ENCODE measurements around the gene CACNB2. TPM values are rescaled to one million over a fixed set of nuclear protein-coding genes. Genes with fewer than 3 reads are reported as not detected.

Gene CACNB2
- total and polyA plus RNA-seq, 10 of the 15 experiments (the other 5 are each of a cell fraction or from before 2014, with no cell fraction given): 0.62 to 8.1 (median 1.2) TPM

DNA sequence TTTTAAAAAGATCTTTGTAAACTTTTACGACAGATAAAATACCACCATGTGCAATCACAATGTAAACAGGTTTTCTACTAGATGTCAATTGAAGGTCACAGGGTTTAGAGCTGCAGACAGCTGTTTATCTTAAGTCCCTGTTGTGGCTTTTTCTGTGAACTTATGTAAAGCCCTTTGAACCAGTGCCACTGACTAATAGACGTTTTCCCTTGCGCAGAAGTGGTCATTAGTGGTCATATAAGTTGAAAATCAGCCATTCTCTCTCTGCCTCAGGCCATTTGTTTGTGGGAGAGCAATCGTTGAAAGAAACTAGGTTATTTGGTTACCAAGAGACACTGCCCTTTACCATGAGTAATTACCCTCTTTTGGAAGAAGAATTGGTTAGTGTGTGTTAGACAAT lies 23.9 kb downstream of the CACNB2 start:
- no peaks in the 10 kb centered on the region for H3K4me1 ChIP-seq (ENCODE audit: control insufficient read depth, insufficient read depth, low read length)
- 13% methylated on average over 4 of the region's 4 CpGs for WGBS (ENCODE audit: insufficient coverage, insufficient replicate concordance, low lambda C conversion rate, missing lambda C conversion rate)
- H3K27me3 ChIP-seq (replicated peaks in 1 of 2; ENCODE audit: control insufficient read depth in 2 of 2, insufficient read depth in 2 of 2, low read length in 1 of 2): no peaks in the 10 kb centered on the region
- H3K27ac ChIP-seq (ENCODE audit: control insufficient read depth, insufficient read depth): no peak overlapping the region
- ChIA-PET CTCF (no interaction called here), SMC1A (ENCODE audit: uncharacterized antibody, unreplicated experiment) (no interaction called here), RAD21 (ENCODE audit: unreplicated experiment) (no interaction called here), POLR2A (no interaction called here)
- FAIRE-seq: no peak
- ATAC-seq: no peak
- H2AFZ ChIP-seq (ENCODE audit: control insufficient read depth, low read depth, low read length): no peak overlapping the region
- no peak overlapping the region for H3K4me3 ChIP-seq
- no peaks in the 10 kb centered on the region for H3K79me2 ChIP-seq (ENCODE audit: control insufficient read depth, insufficient read depth, low read length)
- no peak overlapping the region for H3K4me2 ChIP-seq (ENCODE audit: control insufficient read depth, insufficient read depth)
- in situ Hi-C loops (cut with MboI): no loop called here
- BruUV-seq (replicated peaks): no TSS peak
- H3K9me3 ChIP-seq (replicated peaks; ENCODE audit: control insufficient read depth, insufficient read depth, low read length): no peaks in the 10 kb centered on the region
- intact Hi-C loops (cut with micrococcal nuclease; ENCODE audit: unreplicated experiment): no loop called here
- H3K9ac ChIP-seq (ENCODE audit: control insufficient read depth, insufficient read depth, low read length): no peak overlapping the region
- H3K36me3 ChIP-seq (ENCODE audit: control insufficient read depth in 2 of 2, insufficient read depth in 2 of 2, low read length in 1 of 2): no peaks in the 10 kb centered on the region
- no peak for DNase-seq (ENCODE audit: low read depth, low spot score)
- no peaks in the 10 kb centered on the region for H4K20me1 ChIP-seq (ENCODE audit: control insufficient read depth, insufficient read depth)
- TF ChIP-seq YY1 (IDR thresholded peaks at IDR 0.05; ENCODE audit: low read depth, low read length) (no peak), BRCA1 (IDR thresholded peaks at IDR 0.05; ENCODE audit: low read depth, low read length) (no peak), SPI1 (IDR thresholded peaks at IDR 0.05; ENCODE audit: borderline replicate concordance, insufficient read depth, low read depth, low read length) (no peak), SUPT20H (IDR thresholded peaks at IDR 0.05; ENCODE audit: borderline replicate concordance, control insufficient read depth, low read depth, low read length) (no peak), POU2F2 (IDR thresholded peaks at IDR 0.05; ENCODE audit: borderline replicate concordance, low read depth, low read length) (no peak), REST (IDR thresholded peaks at IDR 0.05; ENCODE audit: low read depth, low read length) (no peak), SIX5 (IDR thresholded peaks at IDR 0.05; ENCODE audit: low read depth, low read length, severe bottlenecking) (no peak), BACH1 (IDR thresholded peaks at IDR 0.05; ENCODE audit: borderline replicate concordance) (no peak), RBBP5 (conservative IDR thresholded peaks at IDR 0.05) (no peak), MEF2A (IDR thresholded peaks at IDR 0.05; ENCODE audit: insufficient read depth, low read depth, low read length) (no peak), NR2F1 (conservative IDR thresholded peaks at IDR 0.05) (no peak), MYB (IDR thresholded peaks at IDR 0.05; ENCODE audit: borderline replicate concordance, low read depth, low read length) (no peak), PAX8 (IDR thresholded peaks at IDR 0.05) (no peak), POLR2A (IDR thresholded peaks at IDR 0.05; ENCODE audit: low read depth, low read length) (no peak), BHLHE40 (IDR thresholded peaks at IDR 0.05; ENCODE audit: borderline replicate concordance in 1 of 2, low read depth in 2 of 2, low read length in 1 of 2) (no peak), HDAC2 (IDR thresholded peaks at IDR 0.05) (no peak), JUND (IDR thresholded peaks at IDR 0.05; ENCODE audit: low read depth, low read length) (no peak)
- TF ChIP-seq, protein P1, sequence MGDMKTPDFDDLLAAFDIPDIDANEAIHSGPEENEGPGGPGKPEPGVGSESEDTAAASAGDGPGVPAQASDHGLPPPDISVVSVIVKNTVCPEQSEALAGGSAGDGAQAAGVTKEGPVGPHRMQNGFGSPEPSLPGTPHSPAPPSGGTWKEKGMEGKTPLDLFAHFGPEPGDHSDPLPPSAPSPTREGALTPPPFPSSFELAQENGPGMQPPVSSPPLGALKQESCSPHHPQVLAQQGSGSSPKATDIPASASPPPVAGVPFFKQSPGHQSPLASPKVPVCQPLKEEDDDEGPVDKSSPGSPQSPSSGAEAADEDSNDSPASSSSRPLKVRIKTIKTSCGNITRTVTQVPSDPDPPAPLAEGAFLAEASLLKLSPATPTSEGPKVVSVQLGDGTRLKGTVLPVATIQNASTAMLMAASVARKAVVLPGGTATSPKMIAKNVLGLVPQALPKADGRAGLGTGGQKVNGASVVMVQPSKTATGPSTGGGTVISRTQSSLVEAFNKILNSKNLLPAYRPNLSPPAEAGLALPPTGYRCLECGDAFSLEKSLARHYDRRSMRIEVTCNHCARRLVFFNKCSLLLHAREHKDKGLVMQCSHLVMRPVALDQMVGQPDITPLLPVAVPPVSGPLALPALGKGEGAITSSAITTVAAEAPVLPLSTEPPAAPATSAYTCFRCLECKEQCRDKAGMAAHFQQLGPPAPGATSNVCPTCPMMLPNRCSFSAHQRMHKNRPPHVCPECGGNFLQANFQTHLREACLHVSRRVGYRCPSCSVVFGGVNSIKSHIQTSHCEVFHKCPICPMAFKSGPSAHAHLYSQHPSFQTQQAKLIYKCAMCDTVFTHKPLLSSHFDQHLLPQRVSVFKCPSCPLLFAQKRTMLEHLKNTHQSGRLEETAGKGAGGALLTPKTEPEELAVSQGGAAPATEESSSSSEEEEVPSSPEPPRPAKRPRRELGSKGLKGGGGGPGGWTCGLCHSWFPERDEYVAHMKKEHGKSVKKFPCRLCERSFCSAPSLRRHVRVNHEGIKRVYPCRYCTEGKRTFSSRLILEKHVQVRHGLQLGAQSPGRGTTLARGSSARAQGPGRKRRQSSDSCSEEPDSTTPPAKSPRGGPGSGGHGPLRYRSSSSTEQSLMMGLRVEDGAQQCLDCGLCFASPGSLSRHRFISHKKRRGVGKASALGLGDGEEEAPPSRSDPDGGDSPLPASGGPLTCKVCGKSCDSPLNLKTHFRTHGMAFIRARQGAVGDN (IDR thresholded peaks at IDR 0.05): no peak
- TF ChIP-seq, protein P2, sequence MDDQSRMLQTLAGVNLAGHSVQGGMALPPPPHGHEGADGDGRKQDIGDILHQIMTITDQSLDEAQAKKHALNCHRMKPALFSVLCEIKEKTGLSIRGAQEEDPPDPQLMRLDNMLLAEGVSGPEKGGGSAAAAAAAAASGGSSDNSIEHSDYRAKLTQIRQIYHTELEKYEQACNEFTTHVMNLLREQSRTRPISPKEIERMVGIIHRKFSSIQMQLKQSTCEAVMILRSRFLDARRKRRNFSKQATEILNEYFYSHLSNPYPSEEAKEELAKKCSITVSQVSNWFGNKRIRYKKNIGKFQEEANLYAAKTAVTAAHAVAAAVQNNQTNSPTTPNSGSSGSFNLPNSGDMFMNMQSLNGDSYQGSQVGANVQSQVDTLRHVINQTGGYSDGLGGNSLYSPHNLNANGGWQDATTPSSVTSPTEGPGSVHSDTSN (IDR thresholded peaks at IDR 0.05; ENCODE audit: insufficient replicate concordance, low read depth, low read length): no peak

Measured in GM12878 (cell line).